H1 (cell line): ENCODE data around the gene POFUT2. TPM values are rescaled to one million over a fixed set of nuclear protein-coding genes. Genes with fewer than 3 reads are reported as not detected.

Source experiments
- CTCF ChIA-PET: fragments of 300-600 bp; sonication (Branson Sonifier 250); formaldehyde crosslinking; loops from one replicate; lab custom pipeline; 2021; ENCODE audit not compliant: partially characterized antibody; lab: Charles Lee
- POLR2A ChIA-PET: fragments of 300-600 bp; sonication (Branson Sonifier 250); formaldehyde crosslinking; loops from one replicate; lab custom pipeline; 2021; ENCODE audit warnings: inconsistent platforms; ENCODE audit not compliant: partially characterized antibody; lab: Charles Lee
- DNase-seq, 2 experiments: peaks; one replicate each; pipeline versions ENCODE4 v3.0.0 to v3.0.0-alpha.2; 2010 to 2022; ENCODE audit warnings: low spot score in 2 of 2, low read depth in 1 of 2, mixed read lengths in 1 of 2
- FAIRE-seq: peaks from 2 replicates; lab custom pipeline; 2011; peaks lifted over from hg19 to GRCh38; lab: Jason Lieb, UNC
- H2AFZ ChIP-seq: 2 replicates; pipeline ENCODE4 v1.8.1; 2012; ENCODE audit warnings: low read length, inconsistent platforms
- H2AK5ac ChIP-seq: 2 replicates; pipeline ENCODE4 v1.6.1; 2013; ENCODE audit warnings: low read depth, low read length
- H2BK120ac ChIP-seq: replicated peaks from 2 replicates; pipeline ENCODE3; 2013; ENCODE audit warnings: low read depth, low read length, inconsistent platforms
- H2BK12ac ChIP-seq: 2 replicates; pipeline ENCODE4 v1.6.1; 2013; ENCODE audit warnings: low read depth, low read length
- H2BK15ac ChIP-seq: 2 replicates; pipeline ENCODE4 v1.6.1; 2013; ENCODE audit warnings: low read length
- H2BK20ac ChIP-seq: 2 replicates; pipeline ENCODE4 v1.6.1; 2013; ENCODE audit warnings: low read length
- H2BK5ac ChIP-seq: 2 replicates; pipeline ENCODE4 v1.6.1; 2013; ENCODE audit warnings: low read depth, low read length
- H3K14ac ChIP-seq: 2 replicates; pipeline ENCODE4 v1.6.1; 2013; ENCODE audit warnings: inconsistent platforms; ENCODE audit not compliant: insufficient read length
- H3K18ac ChIP-seq: 2 replicates; pipeline ENCODE4 v1.6.1; 2013; ENCODE audit warnings: low read length; ENCODE audit errors: extremely low read depth
- H3K23ac ChIP-seq: 2 replicates; pipeline ENCODE4 v1.6.1; 2013; ENCODE audit warnings: inconsistent platforms; ENCODE audit not compliant: insufficient read length
- H3K23me2 ChIP-seq: 2 replicates; pipeline ENCODE4 v1.6.1; 2013; ENCODE audit warnings: low read depth, low read length
- H3K27ac ChIP-seq: 2 replicates; pipeline ENCODE4 v1.6.1; 2011; ENCODE audit warnings: low read depth, low read length, inconsistent platforms
- H3K27me3 ChIP-seq, 4 experiments: replicated peaks in 1 of 4; 1 replicate in 1 of 4; 2 replicates in 3 of 4; pipeline versions ENCODE4 v1.6.1 to v1.8.1; 2011 to 2013; ENCODE audit warnings: low read length in 3 of 4, mild to moderate bottlenecking in 3 of 4, inconsistent platforms in 2 of 4, mixed read lengths in 2 of 4, moderate library complexity in 1 of 4; ENCODE audit not compliant: control insufficient read depth in 3 of 4, insufficient read depth in 3 of 4; ENCODE audit errors: extremely low read depth in 1 of 4
- H3K36me3 ChIP-seq, 4 experiments: 2 replicates each; pipeline versions ENCODE4 v1.6.1 to v1.8.1; 2011 to 2013; ENCODE audit warnings: mild to moderate bottlenecking in 4 of 4, low read length in 3 of 4, moderate library complexity in 2 of 4, control low read depth in 1 of 4, inconsistent platforms in 1 of 4; ENCODE audit not compliant: insufficient read depth in 4 of 4, control insufficient read depth in 2 of 4
- H3K4ac ChIP-seq: replicated peaks from 2 replicates; pipeline ENCODE3; 2013; ENCODE audit warnings: low read length, low read depth, mixed read lengths, inconsistent platforms; ENCODE audit not compliant: insufficient read length
- H3K4me1 ChIP-seq, 4 experiments: replicated peaks in 1 of 4; 1 replicate in 1 of 4; 2 replicates in 3 of 4; pipeline versions ENCODE4 v1.6.1 to v1.8.1; 2011 to 2013; ENCODE audit warnings: low read length in 3 of 4, inconsistent platforms in 2 of 4, mixed read lengths in 1 of 4; ENCODE audit not compliant: insufficient read depth in 4 of 4, control insufficient read depth in 3 of 4
- H3K4me2 ChIP-seq, 2 experiments: 2 replicates each; pipeline versions ENCODE4 v1.6.1 to v1.8.1; 2011 to 2013; ENCODE audit warnings: low read depth in 2 of 2, low read length in 2 of 2, control low read depth in 1 of 2, inconsistent platforms in 1 of 2, mild to moderate bottlenecking in 1 of 2; ENCODE audit not compliant: insufficient read depth in 1 of 2
- H3K4me3 ChIP-seq, 4 experiments: fragments of 200-600, 300-600 bp in 1 of 4; sonication (generic), shearing (Covaris generic), sonication (Bioruptor Twin) in 1 of 4; 2 replicates each; pipeline versions ENCODE4 v1.5.1 to v1.8.1; 2011 to 2016; ENCODE audit warnings: low read length in 4 of 4, low read depth in 3 of 4, control low read depth in 2 of 4, inconsistent platforms in 2 of 4, mild to moderate bottlenecking in 2 of 4, mixed read lengths in 1 of 4, moderate library complexity in 1 of 4; ENCODE audit not compliant: insufficient read depth in 2 of 4; ENCODE audit errors: extremely low read depth in 1 of 4
- H3K56ac ChIP-seq: replicated peaks from 2 replicates; pipeline ENCODE3; 2013; ENCODE audit warnings: low read depth, mild to moderate bottlenecking, mixed read lengths, low read length, inconsistent platforms; ENCODE audit not compliant: insufficient read length
- H3K79me1 ChIP-seq: 2 replicates; pipeline ENCODE4 v1.6.1; 2013; ENCODE audit warnings: low read depth, low read length, control low read depth
- H3K79me2 ChIP-seq, 2 experiments: 2 replicates each; pipeline versions ENCODE4 v1.6.1 to v1.8.1; 2012 to 2013; ENCODE audit warnings: low read length in 2 of 2, mild to moderate bottlenecking in 2 of 2, inconsistent platforms in 1 of 2; ENCODE audit not compliant: insufficient read depth in 2 of 2, control insufficient read depth in 1 of 2
- H3K9ac ChIP-seq, 4 experiments: replicated peaks in 1 of 4; 1 replicate in 1 of 4; 2 replicates in 3 of 4; pipeline versions ENCODE4 v1.6.1 to v1.8.1; 2011 to 2013; ENCODE audit warnings: low read depth in 3 of 4, low read length in 3 of 4, control low read depth in 2 of 4, mild to moderate bottlenecking in 2 of 4, moderate library complexity in 2 of 4, inconsistent platforms in 1 of 4; ENCODE audit errors: extremely low read depth in 1 of 4
- H3K9me3 ChIP-seq, 2 experiments: 2 replicates each; pipeline versions ENCODE4 v1.6.1 to v1.8.1; 2012 to 2013; ENCODE audit warnings: mild to moderate bottlenecking in 2 of 2, moderate library complexity in 2 of 2, control low read depth in 1 of 2, inconsistent platforms in 1 of 2, low read depth in 1 of 2, low read length in 1 of 2, mixed read lengths in 1 of 2; ENCODE audit not compliant: insufficient read depth in 2 of 2
- H4K20me1 ChIP-seq, 2 experiments: replicated peaks in 1 of 2; 2 replicates each; pipeline versions ENCODE3 to v1.8.1; 2011 to 2013; ENCODE audit warnings: inconsistent platforms in 2 of 2, low read length in 2 of 2, mild to moderate bottlenecking in 1 of 2; ENCODE audit not compliant: insufficient read depth in 2 of 2, control insufficient read depth in 1 of 2
- H4K5ac ChIP-seq: 2 replicates; pipeline ENCODE4 v1.6.1; 2013; ENCODE audit warnings: low read length, low read depth, mixed read lengths, inconsistent platforms; ENCODE audit not compliant: insufficient read length
- H4K8ac ChIP-seq: 2 replicates; pipeline ENCODE4 v1.8.0; 2013; ENCODE audit warnings: mild to moderate bottlenecking, moderate library complexity, low read length, inconsistent platforms; ENCODE audit not compliant: insufficient read depth; ENCODE audit errors: extremely low read depth
- H4K91ac ChIP-seq: replicated peaks from 2 replicates; pipeline ENCODE3; 2013; ENCODE audit warnings: low read length, mixed read lengths, inconsistent platforms; ENCODE audit not compliant: insufficient read length
- WGBS, 2 experiments: shearing (Covaris generic) in 1 of 2; methylation state at CpG; one replicate each; pipeline versions ENCODE4 v1.1.6 to v1.1.7; 2013 to 2015; ENCODE audit warnings: low lambda C conversion rate in 2 of 2, mixed read lengths in 2 of 2, inconsistent platforms in 1 of 2, low coverage in 1 of 2, missing lambda C conversion rate in 1 of 2; ENCODE audit not compliant: insufficient replicate concordance in 2 of 2, insufficient coverage in 1 of 2, insufficient read length in 1 of 2; ENCODE audit errors: extremely low coverage in 1 of 2, missing lambda C conversion rate in 1 of 2; 5-methylcytosine and 5-hydroxymethylcytosine counted together
- polyA plus RNA-seq, 7 experiments: library from polyadenylated mRNA; depleted of rRNA in 3 of 7; stranded (reverse) in 5 of 7; unstranded in 2 of 7; fragments of >200 nt in 5 of 7; fragments of 200-250 nt in 2 of 7; gene quantifications; 1 replicate in 5 of 7; 2 replicates in 1 of 7; 4 replicates in 1 of 7; pipeline versions ENCODE4 v1.2.1 to v1.2.3, GENCODE V29; 2011 to 2013; ENCODE audit warnings: missing spikeins in 2 of 7, mixed read lengths in 2 of 7
- total RNA-seq: library from RNA; stranded (reverse); fragmentation: NEBNext Ultra II Directional; extraction: Animal tissue kit (Norgen Biotek cat#: 25700); gene quantifications from 2 replicates; pipeline ENCODE4 v1.2.1, GENCODE V29; 2021
- TF ChIP-seq, protein P1 (sequence below): IDR thresholded peaks from 2 replicates; pipeline ENCODE4 v1.6.1; 2012; ENCODE audit warnings: inconsistent platforms
- TF ChIP-seq, protein P2 (sequence below): IDR thresholded peaks from 2 replicates; pipeline ENCODE4 v1.6.1; 2011; ENCODE audit warnings: low read depth, mild to moderate bottlenecking, low read length; ENCODE audit not compliant: insufficient read depth

POFUT2 gene
- total and polyA plus RNA-seq, 2 of the 8 experiments (the other 6 are each of a cell fraction or from before 2014, with no cell fraction given): 13.7 to 32.1 TPM

DNA sequence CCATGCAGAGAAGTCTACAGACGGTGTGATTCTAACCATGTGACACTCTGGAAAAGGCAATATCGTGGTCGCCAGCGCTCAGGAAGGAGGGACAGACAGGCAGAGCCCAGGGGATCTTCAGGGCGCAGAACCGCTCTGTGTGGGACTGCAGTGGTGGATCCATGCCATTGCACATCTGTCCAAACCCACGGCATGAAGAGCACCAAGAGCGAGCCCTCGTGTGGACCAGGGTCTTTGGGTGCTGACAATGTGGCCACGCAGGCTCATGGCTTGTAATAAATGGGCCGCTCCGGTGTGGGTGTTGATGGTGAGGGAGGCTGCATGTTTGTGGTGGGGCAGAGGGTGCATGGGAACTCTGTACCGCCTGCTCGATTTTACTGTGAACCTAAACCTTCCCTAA is 25.3 kb upstream of the POFUT2 start:
- H2BK12ac ChIP-seq: no peak overlapping the region
- peaks cover 0 to 3% (median 0%) of the 10 kb centered on the region in 4 experiments; a peak in 3 of 7 replicates for H3K27me3 ChIP-seq

More for the DNA sequence above, 25.3 kb upstream of the POFUT2 start:
- POLR2A ChIA-PET: no interaction called here
- Histone ChIP-seq H3K79me2 (no peaks in the 10 kb centered on the region), H2BK5ac (no peak overlapping the region), H2BK120ac (no peak overlapping the region), H3K4me1 (peaks cover 0 to 7% (median 2%) of the 10 kb centered on the region in 4 experiments; a peak in 4 of 7 replicates), H3K4me2 (no peak overlapping the region), H2AFZ (no peak overlapping the region), H3K9me3 (0 out of 4 replicates have a peak, but pooled peaks cover 0 to 3% of the 10 kb centered on the region in 2 experiments), H4K20me1 (peaks cover 0 to 3% of the 10 kb centered on the region in 2 experiments), H3K36me3 (no peaks in the 10 kb centered on the region), H2AK5ac (no peak overlapping the region), H4K5ac (no peak overlapping the region), H3K9ac (no peak overlapping the region), H3K18ac (no peak overlapping the region), H3K4ac (no peak overlapping the region), H4K91ac (no peak overlapping the region), H3K23me2 (peaks cover 5% of the 10 kb centered on the region), H2BK20ac (no peak overlapping the region), H4K8ac (no peak overlapping the region), H3K23ac (no peak overlapping the region), H3K14ac (no peak overlapping the region), H3K4me3 (no peak overlapping the region), H3K27ac (no peak overlapping the region), H2BK15ac (no peak overlapping the region), H3K56ac (no peak overlapping the region), H3K79me1 (no peaks in the 10 kb centered on the region)
- DNase-seq (no peak), FAIRE-seq (no peak)
- CTCF ChIA-PET: interaction anchor here (1.0 to 1.2 kb wide), 3 partner anchors 10 to 49 kb away, joined by 3 to 4 read pairs (median 3); no protein-coding TSS in a partner anchor
- TF ChIP-seq, protein P1, sequence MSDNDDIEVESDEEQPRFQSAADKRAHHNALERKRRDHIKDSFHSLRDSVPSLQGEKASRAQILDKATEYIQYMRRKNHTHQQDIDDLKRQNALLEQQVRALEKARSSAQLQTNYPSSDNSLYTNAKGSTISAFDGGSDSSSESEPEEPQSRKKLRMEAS: no peak
- TF ChIP-seq, protein P2, sequence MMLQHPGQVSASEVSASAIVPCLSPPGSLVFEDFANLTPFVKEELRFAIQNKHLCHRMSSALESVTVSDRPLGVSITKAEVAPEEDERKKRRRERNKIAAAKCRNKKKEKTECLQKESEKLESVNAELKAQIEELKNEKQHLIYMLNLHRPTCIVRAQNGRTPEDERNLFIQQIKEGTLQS: no peak
- 84% methylated on average over 14 of the region's 14 CpGs; no CpG with 5 or more reads in 1 of the 2 experiments for WGBS, 2 experiments
